Stimulated activated effector memory CD8-positive, alpha-beta T cell treated with anti-CD3 and anti-CD28 coated beads, Interleukin-12 subunit alpha, Interleukin-12 subunit beta, amount 100 ng/mL, for 72 hours (primary cell): ENCODE data around the gene SNORC.

Experiments
- ATAC-seq: fragments of 150-1000 bp; cut with Tn5 transposase; 2 replicates; pipeline ENCODE4 v1.10.0; 2021
- DNase-seq, 2 donors: peaks; one replicate each; pipeline ENCODE4 v3.0.0; 2021 to 2022; ENCODE audit warnings: low spot score in 2 of 2
- H3K27ac Mint-ChIP-seq: one replicate; pipeline ENCODE4 v1.8.0; 2022; ENCODE audit warnings: mild to moderate bottlenecking, mixed read lengths
- H3K36me3 Mint-ChIP-seq: one replicate; pipeline ENCODE4 v1.8.0; 2022; ENCODE audit warnings: mild to moderate bottlenecking, mixed read lengths
- H3K4me1 Mint-ChIP-seq: one replicate; pipeline ENCODE4 v1.8.0; 2022; ENCODE audit warnings: mixed read lengths
- H3K4me3 Mint-ChIP-seq: one replicate; pipeline ENCODE4 v1.8.0; 2022; ENCODE audit warnings: mild to moderate bottlenecking, mixed read lengths
- H3K9me3 Mint-ChIP-seq: one replicate; pipeline ENCODE4 v1.8.0; 2022; ENCODE audit warnings: mixed read lengths

The SNORC gene

DNA sequence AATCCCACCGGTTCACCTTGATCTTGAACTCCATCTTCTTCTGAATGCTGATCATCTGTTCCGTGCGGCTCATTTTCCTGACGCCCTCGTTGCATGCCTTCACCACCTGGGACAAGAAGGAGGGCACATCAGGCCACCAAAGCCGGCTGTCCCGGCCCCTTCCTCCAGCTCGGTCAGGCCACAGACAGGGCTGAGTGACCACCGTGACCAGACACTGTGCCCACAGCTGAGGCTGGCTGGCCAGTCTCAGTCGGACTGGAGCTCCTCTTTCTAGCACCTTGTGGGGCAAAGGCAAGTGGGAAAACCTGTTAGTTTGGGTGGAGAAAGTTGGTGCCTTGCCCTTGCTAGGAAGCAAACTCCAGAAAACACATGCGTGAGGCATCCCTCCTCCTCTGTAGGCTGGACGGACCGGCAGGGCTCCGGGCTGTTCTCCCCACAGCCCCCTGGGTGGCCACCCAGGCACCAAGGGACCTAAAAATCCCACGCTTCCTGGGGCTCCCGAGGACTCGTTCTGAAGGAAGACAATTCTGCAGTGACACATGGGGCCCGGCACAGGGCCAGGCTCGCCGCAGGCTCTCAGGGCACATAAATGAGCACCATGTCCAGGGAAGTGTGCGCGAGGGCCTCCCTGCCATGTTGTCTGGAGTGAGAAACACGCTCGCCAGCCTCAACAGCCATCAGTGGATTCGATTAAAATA, 15.3 kb downstream of the SNORC start:
- Mint-ChIP-seq H3K4me3 (no peak overlapping the region), H3K27ac (no peak overlapping the region), H3K36me3 (no peaks in the 10 kb centered on the region), H3K4me1 (peaks cover 9% of the 10 kb centered on the region), H3K9me3 (no peaks in the 10 kb centered on the region)
- DNase-seq (no peak), ATAC-seq (no peak)

DNA sequence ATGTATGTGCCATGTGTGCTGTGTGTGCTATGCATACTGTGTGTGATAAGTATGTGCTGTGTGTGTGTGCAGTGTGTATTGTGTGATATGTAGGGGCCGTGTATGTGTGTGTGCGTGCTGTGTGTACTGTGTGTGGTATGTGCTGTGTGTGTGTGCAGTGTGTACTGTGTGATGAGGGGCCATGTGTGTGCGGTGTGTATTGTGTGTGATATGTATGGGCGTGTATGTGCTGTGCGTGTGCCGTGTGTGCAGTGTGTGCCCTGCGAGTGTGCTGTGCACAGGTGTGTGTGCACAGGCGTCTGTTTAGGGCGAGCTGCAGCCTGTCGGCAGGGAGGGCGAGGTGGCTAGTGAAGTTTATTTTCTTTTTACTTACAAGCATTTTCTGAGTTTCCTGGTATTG, 16.1 kb downstream of the SNORC start:
- Mint-ChIP-seq H3K27ac (no peak overlapping the region), H3K4me3 (no peak overlapping the region), H3K4me1 (peaks cover 14% of the 10 kb centered on the region), H3K36me3 (no peaks in the 10 kb centered on the region), H3K9me3 (no peaks in the 10 kb centered on the region)
- no peak for DNase-seq
- ATAC-seq: no peak

- no peak for ATAC-seq
- no peaks in the 10 kb centered on the region for H3K36me3 Mint-ChIP-seq
- H3K27ac Mint-ChIP-seq: no peak overlapping the region
- no peak for DNase-seq
- no peak overlapping the region for H3K4me3 Mint-ChIP-seq
- H3K4me1 Mint-ChIP-seq: peaks cover 14% of the 10 kb centered on the region
- H3K9me3 Mint-ChIP-seq: no peaks in the 10 kb centered on the region
Observed at GRCh38 chr2:232886632-232887031, 16.6 kb downstream of the SNORC start.

DNA sequence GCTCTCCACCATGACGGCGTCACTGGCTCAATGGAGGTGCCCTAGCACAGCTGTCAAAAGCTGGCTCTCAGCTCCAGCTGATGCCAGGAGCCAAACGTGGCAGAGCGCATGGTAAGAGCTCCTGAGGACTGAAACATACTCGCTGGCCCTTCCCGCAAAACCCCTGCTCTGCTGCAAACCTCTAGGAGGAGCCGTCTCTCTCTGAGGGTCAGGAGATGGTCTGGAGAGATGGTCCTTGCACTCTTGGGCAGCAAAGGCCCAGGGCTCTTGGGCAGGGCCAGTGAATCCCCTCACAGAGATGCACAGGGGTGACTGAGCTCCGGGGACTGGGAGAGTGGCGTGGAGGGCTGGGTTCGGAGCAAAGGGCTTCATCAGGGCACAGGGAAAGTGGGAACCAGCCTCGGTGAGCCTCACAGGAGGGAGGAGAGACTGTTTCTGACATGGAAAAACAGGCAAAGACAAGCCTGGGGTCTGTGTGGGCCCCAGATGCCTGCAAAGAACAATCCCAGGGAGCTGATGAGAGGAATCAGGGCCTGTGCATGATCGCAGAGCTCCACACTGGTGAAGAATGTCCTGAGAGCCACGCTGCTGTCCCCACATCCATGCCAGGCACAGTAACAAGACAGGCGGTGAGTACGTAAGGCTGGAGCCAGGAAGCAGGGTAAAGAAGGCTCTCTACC, 17.2 kb downstream of the SNORC start:
- Mint-ChIP-seq H3K4me3 (no peak overlapping the region), H3K36me3 (no peaks in the 10 kb centered on the region), H3K4me1 (peaks cover 14% of the 10 kb centered on the region), H3K27ac (no peak overlapping the region), H3K9me3 (no peaks in the 10 kb centered on the region)
- DNase-seq: no peak
- ATAC-seq: no peak

- H3K27ac Mint-ChIP-seq: no peak overlapping the region
- DNase-seq: no peak
- peaks cover 14% of the 10 kb centered on the region for H3K4me1 Mint-ChIP-seq
- no peaks in the 10 kb centered on the region for H3K9me3 Mint-ChIP-seq
- no peaks in the 10 kb centered on the region for H3K36me3 Mint-ChIP-seq
- no peak overlapping the region for H3K4me3 Mint-ChIP-seq
- no peak for ATAC-seq
Observed at GRCh38 chr2:232888099-232888836, 18.2 kb downstream of the SNORC start.

DNA sequence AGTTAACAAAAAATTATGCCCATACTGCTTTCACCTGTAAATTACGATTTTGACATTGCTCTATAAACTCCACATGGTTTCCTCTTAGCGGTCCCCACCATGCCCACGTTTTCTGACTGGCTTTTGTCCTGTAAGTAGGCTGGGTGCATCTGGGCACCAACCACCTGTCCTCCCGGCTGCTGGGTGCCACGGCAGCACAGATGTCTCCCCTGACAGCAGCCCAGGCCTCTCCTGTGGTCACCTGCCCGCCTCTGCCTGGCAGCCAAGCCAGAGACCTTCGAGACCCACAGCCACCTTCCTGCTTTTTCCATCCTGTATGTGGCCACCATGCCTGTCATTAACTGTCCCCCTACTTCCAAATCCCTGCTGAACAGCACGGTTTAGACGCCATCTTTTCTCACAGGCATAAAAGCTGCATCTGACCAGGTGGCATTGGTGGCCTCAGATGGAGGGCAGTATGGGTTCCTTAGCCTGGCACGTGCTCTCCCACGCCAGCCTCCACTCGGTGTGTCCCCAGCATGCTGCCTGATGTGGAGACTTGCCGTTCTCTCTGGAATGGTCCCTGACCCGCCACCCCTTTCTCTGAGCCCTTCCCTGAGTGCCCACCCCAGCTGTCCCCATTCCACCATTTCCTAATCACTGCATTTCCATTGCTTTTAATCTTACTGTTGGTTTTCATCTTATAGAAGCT, 18.9 kb downstream of the SNORC start:
- H3K4me3 Mint-ChIP-seq: no peak overlapping the region
- no peaks in the 10 kb centered on the region for H3K9me3 Mint-ChIP-seq
- no peaks in the 10 kb centered on the region for H3K36me3 Mint-ChIP-seq
- no peak for ATAC-seq
- H3K4me1 Mint-ChIP-seq: peaks cover 14% of the 10 kb centered on the region
- H3K27ac Mint-ChIP-seq: no peak overlapping the region
- DNase-seq: no peak

DNA sequence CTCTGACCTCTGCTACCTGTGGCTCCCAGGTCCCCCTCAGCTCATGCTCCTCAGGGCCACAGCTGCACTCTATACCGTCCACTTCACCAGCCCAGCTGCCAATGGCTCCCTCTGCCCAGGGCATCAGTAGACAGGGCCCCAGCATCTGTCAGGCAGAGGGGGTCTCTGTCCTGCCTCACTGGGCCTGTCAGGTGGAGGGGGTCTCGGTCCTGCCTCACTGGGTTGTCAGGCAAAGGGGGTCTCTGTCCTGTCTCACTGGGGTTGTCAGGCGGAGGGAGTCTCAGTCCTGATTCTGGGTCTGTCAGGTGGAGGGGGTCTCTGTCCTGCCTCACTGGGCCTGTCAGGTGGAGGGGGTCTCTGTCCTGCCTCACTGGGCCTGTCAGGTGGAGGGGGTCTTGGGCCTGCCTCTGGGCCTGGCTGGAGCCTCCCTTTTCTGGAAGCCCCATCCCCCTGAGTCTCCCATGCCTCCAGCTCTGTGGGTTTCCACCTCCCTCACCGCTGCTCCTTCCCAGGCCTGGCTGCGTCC, 19.9 kb downstream of the SNORC start:
- Mint-ChIP-seq H3K4me1 (peaks cover 14% of the 10 kb centered on the region), H3K9me3 (no peaks in the 10 kb centered on the region), H3K4me3 (no peak overlapping the region), H3K36me3 (no peaks in the 10 kb centered on the region), H3K27ac (no peak overlapping the region)
- no peak for DNase-seq
- no peak for ATAC-seq

GRCh38 chr2:232890536-232890895, 20.5 kb downstream of the SNORC start:
- Mint-ChIP-seq H3K36me3 (no peaks in the 10 kb centered on the region), H3K4me3 (no peak overlapping the region), H3K9me3 (no peaks in the 10 kb centered on the region), H3K4me1 (peaks cover 14% of the 10 kb centered on the region), H3K27ac (no peak overlapping the region)
- ATAC-seq (no peak), DNase-seq (no peak)

- no peak overlapping the region for H3K4me3 Mint-ChIP-seq
- H3K4me1 Mint-ChIP-seq: peaks cover 12% of the 10 kb centered on the region
- H3K9me3 Mint-ChIP-seq: no peaks in the 10 kb centered on the region
- DNase-seq: no peak
- no peak overlapping the region for H3K27ac Mint-ChIP-seq
- ATAC-seq: no peak
- no peaks in the 10 kb centered on the region for H3K36me3 Mint-ChIP-seq
Observed at GRCh38 chr2:232890896-232891601, 21.0 kb downstream of the SNORC start.

DNA sequence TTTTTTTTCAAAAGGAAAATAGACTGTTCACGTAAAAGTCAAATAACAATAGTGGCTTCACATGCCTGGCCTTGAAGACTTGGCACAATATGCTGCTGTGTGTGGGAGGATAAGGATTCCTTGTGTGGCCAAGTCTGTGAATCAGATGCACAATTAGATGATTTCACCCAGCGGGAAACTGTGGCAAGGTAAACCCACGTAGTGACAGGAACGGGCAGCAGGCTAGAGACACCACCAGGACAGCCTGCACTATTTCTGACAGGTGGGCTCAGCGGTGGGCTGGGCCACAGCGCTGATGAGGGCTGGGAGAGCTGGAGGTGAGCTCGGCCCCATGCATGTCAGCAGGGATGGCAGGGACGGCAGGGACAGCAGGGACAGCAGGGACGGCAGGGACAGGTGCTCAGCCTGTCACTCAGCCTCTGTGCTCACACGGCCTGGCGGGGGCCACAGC, 21.6 kb downstream of the SNORC start:
- H3K36me3 Mint-ChIP-seq: no peaks in the 10 kb centered on the region
- H3K4me3 Mint-ChIP-seq: no peak overlapping the region
- ATAC-seq: no peak
- H3K9me3 Mint-ChIP-seq: no peaks in the 10 kb centered on the region
- no peak for DNase-seq
- peaks cover 9% of the 10 kb centered on the region for H3K4me1 Mint-ChIP-seq
- no peak overlapping the region for H3K27ac Mint-ChIP-seq

GRCh38 chr2:232892221-232892620, 22.2 kb downstream of the SNORC start:
- ATAC-seq: no peak
- peaks cover 9% of the 10 kb centered on the region for H3K4me1 Mint-ChIP-seq
- no peak overlapping the region for H3K27ac Mint-ChIP-seq
- DNase-seq: no peak
- no peaks in the 10 kb centered on the region for H3K36me3 Mint-ChIP-seq
- no peaks in the 10 kb centered on the region for H3K9me3 Mint-ChIP-seq
- no peak overlapping the region for H3K4me3 Mint-ChIP-seq

DNA sequence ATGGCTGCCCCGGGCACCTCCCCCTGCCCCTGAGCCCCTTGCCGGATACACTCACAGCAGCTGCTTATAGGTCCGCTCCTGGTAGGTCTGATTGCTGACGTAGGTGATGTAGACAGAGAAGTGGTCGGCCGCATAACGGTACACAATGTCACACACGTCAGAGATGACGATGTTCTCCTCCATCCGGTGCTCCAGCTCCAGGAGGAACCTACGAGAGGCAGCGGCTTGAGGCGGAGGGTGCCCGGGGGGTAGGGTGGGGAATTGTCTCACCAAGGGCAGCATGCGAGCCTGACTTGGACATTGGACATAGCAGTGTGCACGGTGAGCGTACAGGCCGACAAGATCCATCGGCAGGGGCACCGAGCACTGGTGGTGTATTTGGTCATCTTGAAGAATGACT, 22.8 kb downstream of the SNORC start:
- ATAC-seq (no peak), DNase-seq (no peak)
- Mint-ChIP-seq H3K27ac (no peak overlapping the region), H3K4me1 (peaks cover 9% of the 10 kb centered on the region), H3K4me3 (no peak overlapping the region), H3K36me3 (no peaks in the 10 kb centered on the region), H3K9me3 (no peaks in the 10 kb centered on the region)

DNA sequence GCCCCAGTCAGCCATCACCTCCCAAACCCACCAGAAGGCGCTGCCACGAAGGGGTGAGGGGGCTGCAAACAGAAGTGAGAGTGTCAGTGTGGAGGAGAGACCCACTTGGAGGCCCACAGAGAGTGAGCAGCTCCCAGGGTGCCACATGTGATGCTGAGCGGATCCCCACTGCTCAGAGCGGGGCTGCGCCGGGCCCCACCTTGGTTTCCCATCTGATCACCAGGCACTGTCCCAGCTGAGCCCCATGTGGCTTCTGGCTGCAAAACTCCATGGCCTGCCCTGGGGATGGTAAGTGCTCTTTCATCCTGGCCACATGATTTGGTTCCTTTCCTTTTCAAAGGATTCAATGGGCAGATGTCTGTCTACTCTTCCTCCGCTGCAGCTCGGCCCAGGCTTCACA, 23.8 kb downstream of the SNORC start:
- H3K9me3 Mint-ChIP-seq: no peaks in the 10 kb centered on the region
- no peak for DNase-seq

DNA sequence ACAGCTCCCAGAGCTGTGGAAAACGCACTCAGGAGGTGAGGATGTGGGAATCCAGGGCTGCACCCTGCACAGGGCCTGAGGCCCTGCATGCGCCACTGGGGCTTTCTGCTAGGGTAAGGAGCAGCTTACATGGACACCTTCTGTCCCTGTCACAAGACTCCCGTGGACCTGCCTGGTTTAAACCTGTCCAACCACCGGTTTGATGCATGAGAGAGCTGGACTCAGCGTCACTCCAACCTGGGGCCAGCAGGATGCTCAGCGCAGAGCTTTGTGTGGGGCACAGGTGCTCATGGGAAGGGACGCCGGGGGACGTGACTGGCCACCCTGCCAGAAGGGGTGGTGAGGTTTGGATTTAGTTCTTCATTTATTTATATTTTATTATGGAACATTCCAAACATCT, 24.2 kb downstream of the SNORC start:
- DNase-seq (no peak), ATAC-seq (no peak)
- Mint-ChIP-seq H3K27ac (no peak overlapping the region), H3K9me3 (no peaks in the 10 kb centered on the region), H3K4me3 (no peak overlapping the region), H3K4me1 (peaks cover 9% of the 10 kb centered on the region), H3K36me3 (no peaks in the 10 kb centered on the region)

More for the DNA sequence above, 23.8 kb downstream of the SNORC start:
- Mint-ChIP-seq H3K4me1 (peaks cover 9% of the 10 kb centered on the region), H3K4me3 (no peak overlapping the region), H3K27ac (no peak overlapping the region), H3K36me3 (no peaks in the 10 kb centered on the region)
- no peak for ATAC-seq

DNA sequence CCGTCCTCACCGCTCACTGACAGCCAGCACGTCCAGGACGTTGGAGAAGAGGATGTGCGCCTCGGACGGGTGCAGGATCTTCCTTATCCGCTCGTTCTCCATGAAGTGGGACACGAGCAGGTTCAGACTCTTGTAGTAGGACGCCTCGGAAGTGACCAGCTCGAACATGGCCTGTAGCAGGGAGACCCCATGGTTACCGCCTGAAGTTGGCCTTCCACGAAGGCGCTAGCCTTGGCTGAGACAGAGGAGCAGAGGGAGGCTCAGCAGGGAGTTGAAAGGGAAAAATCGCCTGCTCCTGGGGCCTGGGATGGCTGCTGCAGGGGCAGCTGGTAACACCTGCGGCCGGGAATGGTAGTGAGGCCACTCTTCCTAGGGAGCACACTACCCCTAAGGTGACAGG, 24.7 kb downstream of the SNORC start:
- ATAC-seq (no peak), DNase-seq (no peak)
- Mint-ChIP-seq H3K4me1 (peaks cover 9% of the 10 kb centered on the region), H3K4me3 (no peak overlapping the region), H3K9me3 (no peaks in the 10 kb centered on the region), H3K27ac (no peak overlapping the region), H3K36me3 (no peaks in the 10 kb centered on the region)
